RWPE2 (cell line): Measurements from ENCODE around the gene CEACAM19.

ENCODE experiments used
- ATAC-seq: fragments of 200-7000 bp; cut with Tn5 transposase; 3 replicates; pipeline ENCODE4 v1.9.1; 2021; ENCODE audit warnings: low read depth
- DNase-seq: peaks from one replicate; pipeline ENCODE4 v3.0.0-alpha.2; 2020; ENCODE audit warnings: low spot score
- H3K27ac ChIP-seq: fragments of 450-650 bp; 2 replicates; pipeline ENCODE4 v1.5.1; 2017; ENCODE audit warnings: mild to moderate bottlenecking; ENCODE audit not compliant: poor library complexity, severe bottlenecking
- H3K27me3 ChIP-seq: fragments of 250-450 bp; sonication (Bioruptor Pico); 2 replicates; pipeline ENCODE4 v1.5.1; 2021; ENCODE audit warnings: mild to moderate bottlenecking, moderate library complexity; ENCODE audit not compliant: insufficient read depth, poor library complexity, severe bottlenecking
- H3K36me3 ChIP-seq: fragments of 250-450 bp; sonication (Bioruptor Pico); 2 replicates; pipeline ENCODE4 v1.5.1; 2020; ENCODE audit warnings: low read depth, mild to moderate bottlenecking, moderate library complexity
- H3K4me1 ChIP-seq: fragments of 250-450 bp; sonication (Bioruptor Pico); 2 replicates; pipeline ENCODE4 v1.5.1; 2021; ENCODE audit warnings: mild to moderate bottlenecking, moderate library complexity; ENCODE audit not compliant: insufficient read depth, poor library complexity, severe bottlenecking
- H3K4me3 ChIP-seq: fragments of 250-450 bp; sonication (Bioruptor Pico); 2 replicates; pipeline ENCODE4 v1.5.1; 2021; ENCODE audit warnings: mild to moderate bottlenecking, moderate library complexity; ENCODE audit not compliant: severe bottlenecking
- H3K9me3 ChIP-seq: fragments of 250-450 bp; sonication (Bioruptor Pico); 2 replicates; pipeline ENCODE4 v1.5.1; 2021; ENCODE audit warnings: mild to moderate bottlenecking, moderate library complexity; ENCODE audit not compliant: severe bottlenecking
- CTCF ChIP-seq: fragments of 450-650 bp; IDR thresholded peaks from one replicate; pipeline ENCODE4 v1.5.1; 2017; ENCODE audit warnings: mild to moderate bottlenecking, moderate library complexity; ENCODE audit not compliant: poor library complexity, severe bottlenecking

CEACAM19 gene

GRCh38 chr19:44700547-44700946 is 29.3 kb downstream of the CEACAM19 start:
- DNase-seq (no peak), ATAC-seq (no peak)
- Histone ChIP-seq H3K36me3 (no peaks in the 10 kb centered on the region), H3K27me3 (no peaks in the 10 kb centered on the region), H3K4me1 (no peaks in the 10 kb centered on the region), H3K27ac (no peak overlapping the region), H3K9me3 (no peaks in the 10 kb centered on the region), H3K4me3 (no peak overlapping the region)
- no peak for TF ChIP-seq CTCF

- DNase-seq (no peak), ATAC-seq (no peak)
- Histone ChIP-seq H3K4me3 (no peak overlapping the region), H3K36me3 (no peaks in the 10 kb centered on the region), H3K27ac (no peak overlapping the region), H3K27me3 (no peaks in the 10 kb centered on the region), H3K9me3 (no peaks in the 10 kb centered on the region), H3K4me1 (no peaks in the 10 kb centered on the region)
- no peak for TF ChIP-seq CTCF
These were observed 29.9 kb downstream of the CEACAM19 start for GRCh38 chr19:44701228-44701627.

GRCh38 chr19:44702551-44703176 is 31.4 kb downstream of the CEACAM19 start:
- ATAC-seq (no peak), DNase-seq (no peak)
- Histone ChIP-seq H3K9me3 (no peaks in the 10 kb centered on the region), H3K27me3 (no peaks in the 10 kb centered on the region), H3K27ac (no peak overlapping the region), H3K4me3 (no peak overlapping the region), H3K36me3 (no peaks in the 10 kb centered on the region), H3K4me1 (no peaks in the 10 kb centered on the region)
- no peak for TF ChIP-seq CTCF

GRCh38 chr19:44703336-44704078 is 32.2 kb downstream of the CEACAM19 start:
- H3K27ac ChIP-seq = no peak overlapping the region
- H3K4me3 ChIP-seq = no peak overlapping the region
- no peaks in the 10 kb centered on the region for H3K36me3 ChIP-seq
- no peaks in the 10 kb centered on the region for H3K9me3 ChIP-seq
- no peak for TF ChIP-seq CTCF
- no peak for DNase-seq
- ATAC-seq = no peak
- no peaks in the 10 kb centered on the region for H3K27me3 ChIP-seq
- H3K4me1 ChIP-seq = no peaks in the 10 kb centered on the region

- Histone ChIP-seq H3K36me3 (no peaks in the 10 kb centered on the region), H3K9me3 (no peaks in the 10 kb centered on the region), H3K4me1 (no peaks in the 10 kb centered on the region), H3K4me3 (no peak overlapping the region), H3K27me3 (no peaks in the 10 kb centered on the region), H3K27ac (no peak overlapping the region)
- TF ChIP-seq CTCF = no peak
- DNase-seq (no peak), ATAC-seq (no peak)
These were observed 33.7 kb downstream of the CEACAM19 start for GRCh38 chr19:44704982-44705381.
